Gastrocnemius medialis (tissue), 4 donors: ENCODE data around the gene PSMG4. TPM values are rescaled to one million over a fixed set of nuclear protein-coding genes. Genes with fewer than 3 reads are reported as not detected.
A peak's percentile ranks its signal among the peaks of the same experiment; 100 is the strongest.
"Not testable (repeated sequence)": the region's sequence is repeated elsewhere in the genome, so short reads cannot be mapped to it uniquely, and the experiment has no call there.

Source experiments
- ATAC-seq, 2 donors: fragments of 150-250 bp; one replicate each; pipeline ENCODE4 v1.9.1; 2016
- DNase-seq, 2 donors: peaks; one replicate each; pipeline ENCODE4 v3.0.0-alpha.2; 2019
- H3K27ac ChIP-seq, 4 donors: fragments of 200-600 bp; sonication (generic); 1 replicate in 1 of 4; 2 replicates in 3 of 4; pipeline ENCODE4 v1.5.1; 2016 to 2018; ENCODE audit warnings: mild to moderate bottlenecking in 2 of 4, moderate library complexity in 1 of 4
- H3K27me3 ChIP-seq, 3 donors: fragments of 200-600 bp; sonication (generic) in 2 of 3; 1 replicate in 1 of 3; 2 replicates in 2 of 3; pipeline versions ENCODE4 v1.5.1 to v1.6.0; 2016 to 2019; ENCODE audit warnings: mild to moderate bottlenecking in 1 of 3, moderate library complexity in 1 of 3
- H3K36me3 ChIP-seq, 2 donors: fragments of 200-600 bp; sonication (generic) in 1 of 2; one replicate each; pipeline ENCODE4 v1.5.1; 2017 to 2018
- H3K4me1 ChIP-seq, 2 donors: fragments of 200-600 bp; sonication (generic) in 1 of 2; one replicate each; pipeline ENCODE4 v1.5.1; 2016 to 2017; ENCODE audit warnings: mild to moderate bottlenecking in 2 of 2
- H3K4me3 ChIP-seq, 4 donors: fragments of 200-600 bp; sonication (generic) in 3 of 4; 1 replicate in 1 of 4; 2 replicates in 3 of 4; pipeline ENCODE4 v1.5.1; 2016 to 2019; ENCODE audit warnings: mild to moderate bottlenecking in 2 of 4
- H3K9me3 ChIP-seq, 3 donors: fragments of 200-600 bp; sonication (generic) in 2 of 3; 1 replicate in 1 of 3; 2 replicates in 2 of 3; pipeline ENCODE4 v1.5.1; 2016 to 2019
- CTCF ChIP-seq, 5 experiments: fragments of 450-650 bp in 3 of 5; fragments of 200-600 bp in 2 of 5; sonication (generic) in 2 of 5; IDR thresholded peaks in 4 of 5; conservative IDR thresholded peaks in 1 of 5; 1 replicate in 4 of 5; 2 replicates in 1 of 5; pipeline ENCODE4 v1.5.1; 2016 to 2019; ENCODE audit warnings: antibody characterized with exemption in 5 of 5, mild to moderate bottlenecking in 3 of 5, moderate library complexity in 3 of 5
- POLR2A ChIP-seq, 2 donors: fragments of 450-650 bp; IDR thresholded peaks; one replicate each; pipeline ENCODE4 v1.6.1; 2017; ENCODE audit warnings: antibody characterized with exemption in 2 of 2, mild to moderate bottlenecking in 2 of 2, moderate library complexity in 2 of 2
- in situ Hi-C, 4 donors: fragments of 200-750 bp; cut with MboI; loops; one replicate each; pipeline versions ENCODE4 v1.15.0 to v1.8.0; 2017; ENCODE audit warnings: low sequenced_read_pairs in 4 of 4
- intact Hi-C: fragments of 100-400 bp; cut with DNase I; formaldehyde crosslinking; loops from one replicate; pipeline ENCODE4 v1.15.1; 2023; ENCODE audit warnings: low total_unique reads
- total RNA-seq, 4 donors: library from RNA; depleted of rRNA; stranded (reverse); fragments of >200 nt; gene quantifications; one replicate each; pipeline versions ENCODE4 v1.1.0 to v1.2.3, GENCODE V29; 2016

PSMG4 gene
- total RNA-seq, 4 donors from 2014 or later = 16.4 to 27.6 (median 22.0) TPM

- TF ChIP-seq CTCF (IDR thresholded peaks at IDR 0.05 in 4 of 5, conservative IDR thresholded peaks at IDR 0.05 in 1 of 5) (no peak), POLR2A (IDR thresholded peaks at IDR 0.05) (no peak)
- no peak for ATAC-seq
- Histone ChIP-seq H3K4me3 (no peak overlapping the region), H3K4me1 (peaks cover 0 to under 1% of the 10 kb centered on the region in 2 donors), H3K36me3 (no peaks in the 10 kb centered on the region), H3K27me3 (peaks cover 7 to 25% (median 13%) of the 10 kb centered on the region in 3 donors), H3K9me3 (no peaks in the 10 kb centered on the region), H3K27ac (no peak overlapping the region)
- no peak for DNase-seq
- intact Hi-C loops = no loop called here
- in situ Hi-C loops = no loop called here
Observed at GRCh38 chr6:3242768-3243167, 16.0 kb upstream of the PSMG4 start.

GRCh38 chr6:3244003-3244831 is 14.5 kb upstream of the PSMG4 start:
- Histone ChIP-seq H3K36me3 (no peaks in the 10 kb centered on the region), H3K9me3 (no peaks in the 10 kb centered on the region), H3K27ac (no peak overlapping the region), H3K4me1 (peaks cover 3 to 10% of the 10 kb centered on the region in 2 donors), H3K27me3 (peaks cover 7 to 27% (median 16%) of the 10 kb centered on the region in 3 donors), H3K4me3 (no peak overlapping the region)
- intact Hi-C loops = no loop called here
- no peak for DNase-seq
- in situ Hi-C loops = no loop called here
- ATAC-seq = no peak
- TF ChIP-seq POLR2A (IDR thresholded peaks at IDR 0.05) = no peak
- no peak for TF ChIP-seq CTCF (IDR thresholded peaks at IDR 0.05 in 4 of 5, conservative IDR thresholded peaks at IDR 0.05 in 1 of 5)

GRCh38 chr6:3244832-3245161 is 13.9 kb upstream of the PSMG4 start:
- H3K4me1 ChIP-seq, H3K4me3 ChIP-seq, H3K36me3 ChIP-seq, intact Hi-C loops, ATAC-seq, DNase-seq, H3K27ac ChIP-seq, H3K9me3 ChIP-seq: not testable (repeated sequence)
- H3K27me3 ChIP-seq = peaks cover 7 to 30% (median 20%) of the 10 kb centered on the region in 3 donors
- in situ Hi-C loops = loop anchor here in 1 of 4 donors (5.0 kb wide), 1 partner anchor 117 kb away; no protein-coding TSS in a partner anchor

GRCh38 chr6:3245216-3245615 is 13.5 kb upstream of the PSMG4 start:
- in situ Hi-C loops = loop anchor here in 1 of 4 donors (5.0 kb wide), 1 partner anchor 118 kb away; no protein-coding TSS in a partner anchor
- no peak for TF ChIP-seq POLR2A (IDR thresholded peaks at IDR 0.05)
- no peak for TF ChIP-seq CTCF (IDR thresholded peaks at IDR 0.05 in 4 of 5, conservative IDR thresholded peaks at IDR 0.05 in 1 of 5)
- Histone ChIP-seq H3K4me3 (no peak overlapping the region), H3K36me3 (no peaks in the 10 kb centered on the region), H3K9me3 (no peaks in the 10 kb centered on the region), H3K27ac (no peak overlapping the region), H3K4me1 (peaks cover 3 to 10% of the 10 kb centered on the region in 2 donors), H3K27me3 (peaks cover 7 to 35% (median 24%) of the 10 kb centered on the region in 3 donors)
- intact Hi-C loops = no loop called here
- no peak for ATAC-seq
- no peak for DNase-seq

- H3K27ac ChIP-seq = no peak overlapping the region
- ATAC-seq (peak in 1 of 2 donors; percentile 27), DNase-seq (no peak)
- peak overlapping the region; percentile 24 to 56 (median 40) for H3K4me3 ChIP-seq
- intact Hi-C loops (no loop called here), in situ Hi-C loops (loop anchor here in 1 of 4 donors (5.0 kb wide), 1 partner anchor 120 kb away; no protein-coding TSS in a partner anchor)
- peaks cover 8 to 13% of the 10 kb centered on the region in 2 donors for H3K4me1 ChIP-seq
- H3K9me3 ChIP-seq = no peaks in the 10 kb centered on the region
- peaks cover 7 to 35% (median 26%) of the 10 kb centered on the region in 3 donors for H3K27me3 ChIP-seq
- no peaks in the 10 kb centered on the region for H3K36me3 ChIP-seq
- no peak for TF ChIP-seq POLR2A (IDR thresholded peaks at IDR 0.05)
- no peak for TF ChIP-seq CTCF (IDR thresholded peaks at IDR 0.05 in 4 of 5, conservative IDR thresholded peaks at IDR 0.05 in 1 of 5)
Observed at GRCh38 chr6:3247255-3248146, 11.2 kb upstream of the PSMG4 start.
